ENCODE measurements around the gene C2orf68. TPM values are rescaled to one million over a fixed set of nuclear protein-coding genes. Genes with fewer than 3 reads are reported as not detected.
A peak's percentile ranks its signal among the peaks of the same experiment; 100 is the strongest.

The C2orf68 gene
- total and polyA plus RNA-seq, 9 of the 15 experiments (the other 6 are each of a cell fraction or from before 2014, with no cell fraction given): 22.1 to 50.0 (median 31.8) TPM

DNA sequence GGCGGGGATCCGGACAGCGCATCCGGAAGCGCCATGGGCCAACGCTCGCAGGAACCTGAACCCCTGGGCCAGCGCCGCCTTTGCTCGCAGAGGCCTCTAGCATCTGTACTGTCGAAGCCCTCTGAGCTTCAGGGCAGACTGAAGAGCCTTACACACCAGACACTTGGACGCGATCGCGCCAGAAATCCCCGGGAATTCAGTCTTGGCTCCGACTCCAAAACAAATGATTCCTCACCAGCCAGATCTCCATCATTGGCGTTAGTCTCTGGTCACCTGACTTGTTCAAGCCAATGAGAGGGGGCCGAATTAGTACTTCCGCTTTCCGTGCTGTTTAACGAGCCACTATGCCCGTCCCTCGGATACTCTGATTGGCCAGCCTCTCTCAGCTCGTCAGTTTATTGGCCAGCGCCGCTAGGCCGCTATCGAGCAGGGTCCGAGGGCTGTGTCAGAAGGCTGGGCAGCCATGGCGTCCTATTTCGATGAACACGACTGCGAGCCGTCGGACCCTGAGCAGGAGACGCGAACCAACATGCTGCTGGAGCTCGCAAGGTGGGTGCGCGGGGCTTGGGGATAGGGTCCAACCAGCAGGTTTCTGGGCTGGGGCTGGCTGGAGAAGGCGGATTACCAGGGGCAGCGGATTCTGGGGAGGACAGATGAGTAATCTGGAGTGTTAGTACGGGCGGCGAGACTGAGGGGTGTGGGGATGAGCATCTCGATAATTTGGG is 16.4 kb downstream of the C2orf68 start, which contains the start of gene RNF181 (continued):
- TF ChIP-seq, protein P1, sequence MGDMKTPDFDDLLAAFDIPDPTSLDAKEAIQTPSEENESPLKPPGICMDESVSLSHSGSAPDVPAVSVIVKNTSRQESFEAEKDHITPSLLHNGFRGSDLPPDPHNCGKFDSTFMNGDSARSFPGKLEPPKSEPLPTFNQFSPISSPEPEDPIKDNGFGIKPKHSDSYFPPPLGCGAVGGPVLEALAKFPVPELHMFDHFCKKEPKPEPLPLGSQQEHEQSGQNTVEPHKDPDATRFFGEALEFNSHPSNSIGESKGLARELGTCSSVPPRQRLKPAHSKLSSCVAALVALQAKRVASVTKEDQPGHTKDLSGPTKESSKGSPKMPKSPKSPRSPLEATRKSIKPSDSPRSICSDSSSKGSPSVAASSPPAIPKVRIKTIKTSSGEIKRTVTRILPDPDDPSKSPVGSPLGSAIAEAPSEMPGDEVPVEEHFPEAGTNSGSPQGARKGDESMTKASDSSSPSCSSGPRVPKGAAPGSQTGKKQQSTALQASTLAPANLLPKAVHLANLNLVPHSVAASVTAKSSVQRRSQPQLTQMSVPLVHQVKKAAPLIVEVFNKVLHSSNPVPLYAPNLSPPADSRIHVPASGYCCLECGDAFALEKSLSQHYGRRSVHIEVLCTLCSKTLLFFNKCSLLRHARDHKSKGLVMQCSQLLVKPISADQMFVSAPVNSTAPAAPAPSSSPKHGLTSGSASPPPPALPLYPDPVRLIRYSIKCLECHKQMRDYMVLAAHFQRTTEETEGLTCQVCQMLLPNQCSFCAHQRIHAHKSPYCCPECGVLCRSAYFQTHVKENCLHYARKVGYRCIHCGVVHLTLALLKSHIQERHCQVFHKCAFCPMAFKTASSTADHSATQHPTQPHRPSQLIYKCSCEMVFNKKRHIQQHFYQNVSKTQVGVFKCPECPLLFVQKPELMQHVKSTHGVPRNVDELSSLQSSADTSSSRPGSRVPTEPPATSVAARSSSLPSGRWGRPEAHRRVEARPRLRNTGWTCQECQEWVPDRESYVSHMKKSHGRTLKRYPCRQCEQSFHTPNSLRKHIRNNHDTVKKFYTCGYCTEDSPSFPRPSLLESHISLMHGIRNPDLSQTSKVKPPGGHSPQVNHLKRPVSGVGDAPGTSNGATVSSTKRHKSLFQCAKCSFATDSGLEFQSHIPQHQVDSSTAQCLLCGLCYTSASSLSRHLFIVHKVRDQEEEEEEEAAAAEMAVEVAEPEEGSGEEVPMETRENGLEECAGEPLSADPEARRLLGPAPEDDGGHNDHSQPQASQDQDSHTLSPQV (IDR thresholded peaks at IDR 0.05): peak; percentile 26; the same call in 1 of the 2 replicates
- TF ChIP-seq NEUROD1 (IDR thresholded peaks at IDR 0.05; ENCODE audit: borderline replicate concordance, low read depth, low read length, partially characterized antibody) (peak; percentile 86), CREM (IDR thresholded peaks at IDR 0.05; ENCODE audit: low read depth) (peak; percentile 82), ZNF263 (CRISPR knock-in tag; IDR thresholded peaks at IDR 0.05; ENCODE audit: borderline replicate concordance) (no peak), POLR2G (IDR thresholded peaks at IDR 0.05; ENCODE audit: low read depth, low read length) (peak; percentile 93), HDAC6 (IDR thresholded peaks at IDR 0.05; ENCODE audit: low read depth, low read length) (no peak), SUPT5H (IDR thresholded peaks at IDR 0.05) (peak; percentile 90), HEY1 (CRISPR knock-in tag; IDR thresholded peaks at IDR 0.05; ENCODE audit: borderline replicate concordance) (peak; percentile 70; the same call in 1 of the 2 replicates), SRF (CRISPR knock-in tag; IDR thresholded peaks at IDR 0.05) (peak in 1 of 2 experiments; percentile 73; a peak in 2 of 4 replicates), ZNF561 (CRISPR knock-in tag; conservative IDR thresholded peaks at IDR 0.05) (no peak), HNRNPK (IDR thresholded peaks at IDR 0.05; ENCODE audit: low read depth, low read length, poor library complexity, severe bottlenecking) (no peak)
- TF ChIP-seq, protein P2, sequence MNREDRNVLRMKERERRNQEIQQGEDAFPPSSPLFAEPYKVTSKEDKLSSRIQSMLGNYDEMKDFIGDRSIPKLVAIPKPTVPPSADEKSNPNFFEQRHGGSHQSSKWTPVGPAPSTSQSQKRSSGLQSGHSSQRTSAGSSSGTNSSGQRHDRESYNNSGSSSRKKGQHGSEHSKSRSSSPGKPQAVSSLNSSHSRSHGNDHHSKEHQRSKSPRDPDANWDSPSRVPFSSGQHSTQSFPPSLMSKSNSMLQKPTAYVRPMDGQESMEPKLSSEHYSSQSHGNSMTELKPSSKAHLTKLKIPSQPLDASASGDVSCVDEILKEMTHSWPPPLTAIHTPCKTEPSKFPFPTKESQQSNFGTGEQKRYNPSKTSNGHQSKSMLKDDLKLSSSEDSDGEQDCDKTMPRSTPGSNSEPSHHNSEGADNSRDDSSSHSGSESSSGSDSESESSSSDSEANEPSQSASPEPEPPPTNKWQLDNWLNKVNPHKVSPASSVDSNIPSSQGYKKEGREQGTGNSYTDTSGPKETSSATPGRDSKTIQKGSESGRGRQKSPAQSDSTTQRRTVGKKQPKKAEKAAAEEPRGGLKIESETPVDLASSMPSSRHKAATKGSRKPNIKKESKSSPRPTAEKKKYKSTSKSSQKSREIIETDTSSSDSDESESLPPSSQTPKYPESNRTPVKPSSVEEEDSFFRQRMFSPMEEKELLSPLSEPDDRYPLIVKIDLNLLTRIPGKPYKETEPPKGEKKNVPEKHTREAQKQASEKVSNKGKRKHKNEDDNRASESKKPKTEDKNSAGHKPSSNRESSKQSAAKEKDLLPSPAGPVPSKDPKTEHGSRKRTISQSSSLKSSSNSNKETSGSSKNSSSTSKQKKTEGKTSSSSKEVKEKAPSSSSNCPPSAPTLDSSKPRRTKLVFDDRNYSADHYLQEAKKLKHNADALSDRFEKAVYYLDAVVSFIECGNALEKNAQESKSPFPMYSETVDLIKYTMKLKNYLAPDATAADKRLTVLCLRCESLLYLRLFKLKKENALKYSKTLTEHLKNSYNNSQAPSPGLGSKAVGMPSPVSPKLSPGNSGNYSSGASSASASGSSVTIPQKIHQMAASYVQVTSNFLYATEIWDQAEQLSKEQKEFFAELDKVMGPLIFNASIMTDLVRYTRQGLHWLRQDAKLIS (CRISPR knock-in tag; IDR thresholded peaks at IDR 0.05): 0 out of 2 replicates have a peak, but pooled peaks have one; percentile 55
- TF ChIP-seq, protein P3, sequence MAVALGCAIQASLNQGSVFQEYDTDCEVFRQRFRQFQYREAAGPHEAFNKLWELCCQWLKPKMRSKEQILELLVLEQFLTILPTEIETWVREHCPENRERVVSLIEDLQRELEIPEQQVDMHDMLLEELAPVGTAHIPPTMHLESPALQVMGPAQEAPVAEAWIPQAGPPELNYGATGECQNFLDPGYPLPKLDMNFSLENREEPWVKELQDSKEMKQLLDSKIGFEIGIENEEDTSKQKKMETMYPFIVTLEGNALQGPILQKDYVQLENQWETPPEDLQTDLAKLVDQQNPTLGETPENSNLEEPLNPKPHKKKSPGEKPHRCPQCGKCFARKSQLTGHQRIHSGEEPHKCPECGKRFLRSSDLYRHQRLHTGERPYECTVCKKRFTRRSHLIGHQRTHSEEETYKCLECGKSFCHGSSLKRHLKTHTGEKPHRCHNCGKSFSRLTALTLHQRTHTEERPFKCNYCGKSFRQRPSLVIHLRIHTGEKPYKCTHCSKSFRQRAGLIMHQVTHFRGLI (CRISPR knock-in tag; IDR thresholded peaks at IDR 0.05): no peak
- TF ChIP-seq, protein P4, sequence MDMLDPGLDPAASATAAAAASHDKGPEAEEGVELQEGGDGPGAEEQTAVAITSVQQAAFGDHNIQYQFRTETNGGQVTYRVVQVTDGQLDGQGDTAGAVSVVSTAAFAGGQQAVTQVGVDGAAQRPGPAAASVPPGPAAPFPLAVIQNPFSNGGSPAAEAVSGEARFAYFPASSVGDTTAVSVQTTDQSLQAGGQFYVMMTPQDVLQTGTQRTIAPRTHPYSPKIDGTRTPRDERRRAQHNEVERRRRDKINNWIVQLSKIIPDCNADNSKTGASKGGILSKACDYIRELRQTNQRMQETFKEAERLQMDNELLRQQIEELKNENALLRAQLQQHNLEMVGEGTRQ (CRISPR knock-in tag; IDR thresholded peaks at IDR 0.05): peak; percentile 91
- TF ChIP-seq, protein P5, sequence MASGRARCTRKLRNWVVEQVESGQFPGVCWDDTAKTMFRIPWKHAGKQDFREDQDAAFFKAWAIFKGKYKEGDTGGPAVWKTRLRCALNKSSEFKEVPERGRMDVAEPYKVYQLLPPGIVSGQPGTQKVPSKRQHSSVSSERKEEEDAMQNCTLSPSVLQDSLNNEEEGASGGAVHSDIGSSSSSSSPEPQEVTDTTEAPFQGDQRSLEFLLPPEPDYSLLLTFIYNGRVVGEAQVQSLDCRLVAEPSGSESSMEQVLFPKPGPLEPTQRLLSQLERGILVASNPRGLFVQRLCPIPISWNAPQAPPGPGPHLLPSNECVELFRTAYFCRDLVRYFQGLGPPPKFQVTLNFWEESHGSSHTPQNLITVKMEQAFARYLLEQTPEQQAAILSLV (tag; IDR thresholded peaks at IDR 0.05): no peak
